Prostate gland (tissue), 2 donors: ENCODE results near the gene SIGLEC6.

ENCODE experiments used
- POLR2A ChIP-seq: fragments of 450-650 bp; IDR thresholded peaks from one replicate; pipeline ENCODE4 v1.6.1; 2016; ENCODE audit warnings: antibody characterized with exemption, mild to moderate bottlenecking
- POLR2AphosphoS5 ChIP-seq: sonication (generic); formaldehyde crosslinking; IDR thresholded peaks from one replicate; pipeline ENCODE4 v1.6.1; 2017; ENCODE audit warnings: antibody characterized with exemption
- TF ChIP-seq, protein P1 (sequence below), 4 experiments: fragments of 200-600 bp in 2 of 4; fragments of 450-650 bp in 2 of 4; sonication (generic) in 2 of 4; IDR thresholded peaks; 1 replicate in 3 of 4; 2 replicates in 1 of 4; pipeline ENCODE4 v1.5.1; 2016 to 2019; ENCODE audit warnings: antibody characterized with exemption in 4 of 4, mild to moderate bottlenecking in 2 of 4, moderate library complexity in 2 of 4

DNA sequence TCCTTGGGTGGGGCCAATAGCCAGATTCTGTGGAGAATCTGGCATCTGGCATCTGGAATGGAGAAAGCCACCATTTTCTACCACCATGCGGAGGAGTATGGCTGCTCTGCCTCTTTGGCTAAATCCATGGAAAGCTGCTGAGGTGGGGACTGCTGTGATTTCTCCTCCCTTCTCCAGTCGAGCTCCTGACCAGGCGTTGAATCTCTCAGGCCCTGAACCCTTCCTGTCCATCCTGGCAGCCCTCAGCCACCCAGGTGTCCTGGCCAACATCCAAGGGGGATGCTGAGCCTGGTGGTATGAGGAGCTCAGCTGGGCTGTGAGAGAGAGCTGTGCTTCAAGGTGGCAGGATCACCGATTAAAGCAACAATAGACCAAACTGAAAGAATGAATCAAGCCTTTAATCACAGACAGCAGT is 17.4 kb upstream of the SIGLEC6 start:
- TF ChIP-seq, protein P1, sequence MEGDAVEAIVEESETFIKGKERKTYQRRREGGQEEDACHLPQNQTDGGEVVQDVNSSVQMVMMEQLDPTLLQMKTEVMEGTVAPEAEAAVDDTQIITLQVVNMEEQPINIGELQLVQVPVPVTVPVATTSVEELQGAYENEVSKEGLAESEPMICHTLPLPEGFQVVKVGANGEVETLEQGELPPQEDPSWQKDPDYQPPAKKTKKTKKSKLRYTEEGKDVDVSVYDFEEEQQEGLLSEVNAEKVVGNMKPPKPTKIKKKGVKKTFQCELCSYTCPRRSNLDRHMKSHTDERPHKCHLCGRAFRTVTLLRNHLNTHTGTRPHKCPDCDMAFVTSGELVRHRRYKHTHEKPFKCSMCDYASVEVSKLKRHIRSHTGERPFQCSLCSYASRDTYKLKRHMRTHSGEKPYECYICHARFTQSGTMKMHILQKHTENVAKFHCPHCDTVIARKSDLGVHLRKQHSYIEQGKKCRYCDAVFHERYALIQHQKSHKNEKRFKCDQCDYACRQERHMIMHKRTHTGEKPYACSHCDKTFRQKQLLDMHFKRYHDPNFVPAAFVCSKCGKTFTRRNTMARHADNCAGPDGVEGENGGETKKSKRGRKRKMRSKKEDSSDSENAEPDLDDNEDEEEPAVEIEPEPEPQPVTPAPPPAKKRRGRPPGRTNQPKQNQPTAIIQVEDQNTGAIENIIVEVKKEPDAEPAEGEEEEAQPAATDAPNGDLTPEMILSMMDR (IDR thresholded peaks at IDR 0.05): no peak
- TF ChIP-seq POLR2A: no peak
- TF ChIP-seq POLR2AphosphoS5: no peak
